Measurements from ENCODE around the gene KRTAP2-3. TPM values are rescaled to one million over a fixed set of nuclear protein-coding genes. Genes with fewer than 3 reads are reported as not detected.
A peak's percentile ranks its signal among the peaks of the same experiment; 100 is the strongest.
"Not testable (repeated sequence)": the region's sequence is repeated elsewhere in the genome, so short reads cannot be mapped to it uniquely, and the experiment has no call there.

Gene KRTAP2-3
- total RNA-seq, 1 experiment from 2014 or later, result 6.3 TPM

- TF ChIP-seq REST (IDR thresholded peaks at IDR 0.05; ENCODE audit: low read depth), result no peak
- peak; percentile 48; the same call in 1 of the 2 replicates for TF ChIP-seq SRF (IDR thresholded peaks at IDR 0.05; ENCODE audit: low read depth)
- TF ChIP-seq EZH2 (IDR thresholded peaks at IDR 0.05), result no peak
- peak; percentile 93 for TF ChIP-seq SP1 (IDR thresholded peaks at IDR 0.05; ENCODE audit: low read depth)
Observed at GRCh38 chr17:41065829-41066624, 6.1 kb upstream of the KRTAP2-3 start, which contains the start of gene KRTAP2-4 (continued).

- RAD21 ChIA-PET (ENCODE audit: low non-redundant PET in 1 of 2, low total read pairs in 2 of 2, uncharacterized antibody in 2 of 2, unreplicated experiment in 2 of 2); H4K20me1 ChIP-seq (ENCODE audit: insufficient read depth); H3K9me3 ChIP-seq (ENCODE audit: control insufficient read depth in 1 of 2, insufficient read depth in 1 of 2, low read depth in 1 of 2, low read length in 2 of 2); H3K4me2 ChIP-seq (ENCODE audit: low read length); BruUV-seq (replicated peaks); H3K27me3 ChIP-seq (ENCODE audit: insufficient read depth, low read length); H3K4me3 ChIP-seq (replicated peaks in 1 of 2; ENCODE audit: low read depth in 1 of 2, low read length in 2 of 2); H3K9me2 ChIP-seq (ENCODE audit: insufficient read depth); CTCF ChIA-PET; H3K79me2 ChIP-seq (ENCODE audit: insufficient read depth, low read length); H3K27ac ChIP-seq (ENCODE audit: low read depth, low read length); H3K9ac ChIP-seq (ENCODE audit: low read length); ATAC-seq; POLR2A ChIA-PET; DNase-seq (ENCODE audit: low read depth, low spot score); intact Hi-C loops (cut with micrococcal nuclease); H2AFZ ChIP-seq (ENCODE audit: low read depth, low read length, poor library complexity, severe bottlenecking): not testable (repeated sequence)
- Histone ChIP-seq H3K36me3 (ENCODE audit: control insufficient read depth in 1 of 2, insufficient read depth in 2 of 2, low read length in 2 of 2) (peaks cover 0 to 22% of the 10 kb centered on the region in 2 experiments; a peak in 1 of 4 replicates), H3K4me1 (ENCODE audit: control insufficient read depth in 1 of 2, insufficient read depth in 2 of 2, low read length in 2 of 2) (peaks cover 34 to 78% of the 10 kb centered on the region in 2 experiments)
Observed at GRCh38 chr17:41065016-41065689, 5.2 kb upstream of the KRTAP2-3 start.

Measured in HCT116 (cell line).